B cell (primary cell): Measurements from ENCODE around the gene MOSPD3. TPM values are rescaled to one million over a fixed set of nuclear protein-coding genes. Genes with fewer than 3 reads are reported as not detected.

Experiments used
- ATAC-seq: fragments of 200-7000 bp; cut with Tn5 transposase; one replicate; pipeline ENCODE4 v1.10.0; 2021; ENCODE audit warnings: low read depth, mild to moderate bottlenecking, moderate number of reproducible peaks, moderate library complexity
- CTCF ChIA-PET: fragments of 350-600 bp; sonication (Branson Sonifier 250); formaldehyde crosslinking; loops from one replicate; lab custom pipeline; 2021; ENCODE audit warnings: antibody characterized with exemption, inconsistent platforms; lab: Charles Lee
- POLR2A ChIA-PET: fragments of 350-600 bp; sonication (Branson Sonifier 250); formaldehyde crosslinking; loops from one replicate; lab custom pipeline; 2021; ENCODE audit warnings: antibody characterized with exemption; lab: Charles Lee
- DNase-seq: peaks from one replicate; pipeline ENCODE4 v3.0.0; 2013
- H2AFZ ChIP-seq: 2 replicates; pipeline ENCODE4 v1.6.1; 2012; ENCODE audit warnings: mild to moderate bottlenecking, low read depth, low read length; ENCODE audit not compliant: insufficient read depth, poor library complexity, severe bottlenecking
- H3K27ac ChIP-seq, 2 donors: 1 replicate in 1 of 2; 2 replicates in 1 of 2; pipeline ENCODE4 v1.5.1; 2012 to 2013; ENCODE audit warnings: low read length in 2 of 2, mild to moderate bottlenecking in 2 of 2, moderate library complexity in 1 of 2
- H3K27me3 ChIP-seq, 4 experiments: fragments of 200-600 bp in 1 of 4; sonication (generic) in 1 of 4; replicated peaks in 1 of 4; 1 replicate in 2 of 4; 2 replicates in 2 of 4; pipeline versions ENCODE4 v1.6.1 to v1.7.0; 2013 to 2016; ENCODE audit warnings: low read length in 3 of 4, mild to moderate bottlenecking in 2 of 4, mixed read lengths in 1 of 4, moderate library complexity in 1 of 4; ENCODE audit not compliant: insufficient read depth in 4 of 4, control insufficient read depth in 3 of 4; ENCODE audit errors: control extremely low read depth in 1 of 4
- H3K36me3 ChIP-seq, 2 experiments: replicated peaks in 1 of 2; 1 replicate in 1 of 2; 2 replicates in 1 of 2; pipeline versions ENCODE4 v1.6.1 to v1.7.1; 2013; ENCODE audit warnings: low read length in 1 of 2; ENCODE audit not compliant: insufficient read depth in 2 of 2, control insufficient read depth in 1 of 2; ENCODE audit errors: control extremely low read depth in 1 of 2, extremely low read depth in 1 of 2
- H3K4me1 ChIP-seq, 2 donors: fragments of 200-600 bp in 1 of 2; sonication (generic) in 1 of 2; 1 replicate in 1 of 2; 2 replicates in 1 of 2; pipeline versions ENCODE4 v1.5.1 to v1.6.1; 2013 to 2017; ENCODE audit warnings: low read length in 2 of 2; ENCODE audit not compliant: control insufficient read depth in 2 of 2, insufficient read depth in 2 of 2
- H3K4me2 ChIP-seq: replicated peaks from 2 replicates; pipeline ENCODE3; 2012; ENCODE audit warnings: mild to moderate bottlenecking, low read depth, low read length; ENCODE audit not compliant: poor library complexity, severe bottlenecking
- H3K4me3 ChIP-seq, 5 experiments: fragments of 200-600 bp in 1 of 5; sonication (generic) in 1 of 5; 1 replicate in 3 of 5; 2 replicates in 2 of 5; pipeline versions ENCODE4 v1.5.1 to v1.7.0; 2011 to 2016; ENCODE audit warnings: low read length in 4 of 5, mild to moderate bottlenecking in 4 of 5, low read depth in 2 of 5, control low read depth in 1 of 5, moderate library complexity in 1 of 5; ENCODE audit not compliant: insufficient read depth in 1 of 5; ENCODE audit errors: control extremely low read depth in 1 of 5, extremely low read depth in 1 of 5
- H3K79me2 ChIP-seq: fragments of 200-600 bp; sonication (generic); one replicate; pipeline ENCODE4 v1.6.0; 2016; ENCODE audit warnings: low read length; ENCODE audit not compliant: control insufficient read depth, insufficient read depth
- H3K9ac ChIP-seq: fragments of 200-600 bp; sonication (generic); 2 replicates; pipeline ENCODE4 v1.6.1; 2017; ENCODE audit warnings: mild to moderate bottlenecking, low read length, moderate library complexity
- H3K9me3 ChIP-seq, 3 donors: one replicate each; pipeline versions ENCODE4 v1.6.1 to v1.7.1; 2013; ENCODE audit warnings: low read length in 2 of 3; ENCODE audit not compliant: control insufficient read depth in 2 of 3, insufficient read depth in 1 of 3; ENCODE audit errors: control extremely low read depth in 1 of 3
- H4K20me1 ChIP-seq: 2 replicates; pipeline ENCODE4 v1.6.0; 2012; ENCODE audit warnings: mild to moderate bottlenecking, low read length; ENCODE audit not compliant: insufficient read depth, control insufficient read depth, poor library complexity, severe bottlenecking
- H3K27ac Mint-ChIP-seq: one replicate; pipeline ENCODE4 v1.8.0; 2021; ENCODE audit warnings: mixed read lengths
- H3K27me3 Mint-ChIP-seq: one replicate; pipeline ENCODE4 v1.8.0; 2021; ENCODE audit warnings: mixed read lengths
- H3K4me1 Mint-ChIP-seq: one replicate; pipeline ENCODE4 v1.8.0; 2021; ENCODE audit warnings: mixed read lengths
- H3K4me3 Mint-ChIP-seq: one replicate; pipeline ENCODE4 v1.8.0; 2021; ENCODE audit warnings: mixed read lengths
- H3K9me3 Mint-ChIP-seq: one replicate; pipeline ENCODE4 v1.8.0; 2022; ENCODE audit warnings: mixed read lengths; ENCODE audit not compliant: insufficient read depth
- CTCF ChIP-seq: fragments of 200-600 bp; IDR thresholded peaks from one replicate; pipeline ENCODE4 v1.8.0; 2022; ENCODE audit warnings: antibody characterized with exemption, mild to moderate bottlenecking
- EZH2 ChIP-seq: IDR thresholded peaks from 2 replicates; pipeline ENCODE4 v1.6.1; 2012; ENCODE audit warnings: borderline replicate concordance, low read depth, mild to moderate bottlenecking, moderate library complexity, low read length; ENCODE audit not compliant: insufficient read depth, poor library complexity, severe bottlenecking
- WGBS: methylation state at CpG from one replicate; pipeline ENCODE4 v1.1.5; 2013; ENCODE audit warnings: missing lambda C conversion rate; ENCODE audit not compliant: insufficient coverage; 5-methylcytosine and 5-hydroxymethylcytosine counted together
- intact Hi-C: fragments of 100-400 bp; cut with micrococcal nuclease; formaldehyde crosslinking; loops from one replicate; pipeline ENCODE4 v1.10.0; 2022
- polyA plus RNA-seq: library from polyadenylated mRNA; depleted of rRNA; stranded (reverse); fragments of >200 nt; gene quantifications from 2 replicates; pipeline ENCODE4 v1.2.3, GENCODE V29; 2012
- total RNA-seq, 2 donors: library from RNA; stranded (reverse); fragments of 120-200 nt in 1 of 2; gene quantifications; 1 replicate in 1 of 2; 2 replicates in 1 of 2; pipeline versions ENCODE4 v1.2.3 to v1.2.4, GENCODE V29; 2013 to 2022

MOSPD3 gene
- total and polyA plus RNA-seq, 2 donors (not counting 1 experiment from before 2014, with no cell fraction given), result 18.8 to 19.2 TPM

DNA sequence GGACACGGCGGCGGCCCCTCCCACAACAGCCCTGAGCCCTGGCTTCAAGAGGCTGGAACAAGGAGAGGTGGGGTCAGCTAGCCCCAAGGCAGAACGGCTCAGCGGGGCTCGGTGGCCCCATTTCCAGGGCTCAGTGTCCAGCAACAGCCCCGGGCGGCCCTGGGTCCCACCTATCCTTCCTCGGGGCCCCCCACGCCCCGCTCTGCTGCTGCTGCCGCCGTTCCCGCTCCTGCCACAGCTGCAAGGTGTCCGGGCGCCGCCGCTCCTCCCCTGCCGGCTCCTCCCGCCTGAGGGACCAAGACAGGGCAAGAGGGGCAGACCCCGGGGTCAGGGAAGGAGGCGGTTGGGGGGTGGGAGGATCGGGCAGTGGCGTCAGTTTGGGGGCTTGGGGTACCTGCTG is 35.2 kb upstream of the MOSPD3 start:
- Histone ChIP-seq H3K79me2 (peaks cover 46% of the 10 kb centered on the region), H2AFZ (no peak overlapping the region), H3K27ac (no peak overlapping the region), H3K4me1 (peaks cover 0 to 2% of the 10 kb centered on the region in 2 donors), H3K9me3 (no peaks in the 10 kb centered on the region), H3K4me2 (no peak overlapping the region), H3K27me3 (no peaks in the 10 kb centered on the region), H3K9ac (no peak overlapping the region), H3K36me3 (peaks cover 0 to 79% of the 10 kb centered on the region in 2 experiments), H4K20me1 (peaks cover 89% of the 10 kb centered on the region), H3K4me3 (no peak overlapping the region)
- intact Hi-C loops, result no loop called here
- Mint-ChIP-seq H3K27me3 (no peaks in the 10 kb centered on the region), H3K27ac (no peak overlapping the region), H3K4me3 (no peak overlapping the region), H3K4me1 (peaks cover 4% of the 10 kb centered on the region), H3K9me3 (no peaks in the 10 kb centered on the region)
- POLR2A ChIA-PET, result interaction anchor here (0.7 kb wide), 1 partner anchor 55 kb away, joined by 7 read pairs; no protein-coding TSS in a partner anchor
- TF ChIP-seq EZH2, result no peak
- no peak for TF ChIP-seq CTCF
- DNase-seq, result no peak
- no peak for ATAC-seq
- WGBS, result 99% methylated on average over 12 of the region's 24 CpGs
- CTCF ChIA-PET, result interaction anchor here (1.4 kb wide), 1 partner anchor 16 kb away, joined by 3 read pairs; no protein-coding TSS in a partner anchor

GRCh38 chr7:100577507-100577906 is 34.8 kb upstream of the MOSPD3 start:
- H3K36me3 ChIP-seq, result peaks cover 0 to 83% of the 10 kb centered on the region in 2 experiments
- no peaks in the 10 kb centered on the region for H3K27me3 ChIP-seq
- H3K79me2 ChIP-seq, result peaks cover 50% of the 10 kb centered on the region
- H3K9ac ChIP-seq, result no peak overlapping the region
- ChIA-PET CTCF (interaction anchor here (1.4 kb wide), 1 partner anchor 16 kb away, joined by 3 read pairs; no protein-coding TSS in a partner anchor), POLR2A (interaction anchor here (0.7 kb wide), 1 partner anchor 55 kb away, joined by 7 read pairs; no protein-coding TSS in a partner anchor)
- peaks cover 3 to 6% of the 10 kb centered on the region in 2 donors for H3K4me1 ChIP-seq
- H3K9me3 ChIP-seq, result no peaks in the 10 kb centered on the region
- H3K27ac ChIP-seq, result no peak overlapping the region
- H4K20me1 ChIP-seq, result peaks cover 93% of the 10 kb centered on the region
- TF ChIP-seq EZH2 (no peak), CTCF (no peak)
- H3K4me3 ChIP-seq, result no peak overlapping the region
- H2AFZ ChIP-seq, result no peak overlapping the region
- no peak for ATAC-seq
- DNase-seq, result no peak
- no peak overlapping the region for H3K4me2 ChIP-seq
- no peak overlapping the region for H3K4me3 Mint-ChIP-seq
- H3K9me3 Mint-ChIP-seq, result no peaks in the 10 kb centered on the region
- intact Hi-C loops, result no loop called here
- peaks cover 8% of the 10 kb centered on the region for H3K4me1 Mint-ChIP-seq
- 92% methylated on average over 10 of the region's 14 CpGs for WGBS
- H3K27ac Mint-ChIP-seq, result no peak overlapping the region
- no peaks in the 10 kb centered on the region for H3K27me3 Mint-ChIP-seq
